Skeletal muscle tissue (tissue), 4 donors: ENCODE results near the gene SLC26A1. TPM values are rescaled to one million over a fixed set of nuclear protein-coding genes. Genes with fewer than 3 reads are reported as not detected.

Experiments used
- H3K27ac ChIP-seq: one replicate; pipeline ENCODE4 v1.7.0; 2013; ENCODE audit warnings: mild to moderate bottlenecking, low read depth, low read length, inconsistent platforms
- H3K27me3 ChIP-seq, 3 donors: one replicate each; pipeline ENCODE4 v1.7.0; 2013; ENCODE audit warnings: low read length in 3 of 3; ENCODE audit not compliant: control insufficient read depth in 3 of 3, insufficient read depth in 3 of 3
- H3K36me3 ChIP-seq, 3 donors: one replicate each; pipeline ENCODE4 v1.7.0; 2013; ENCODE audit warnings: low read length in 3 of 3; ENCODE audit not compliant: control insufficient read depth in 3 of 3, insufficient read depth in 3 of 3
- H3K4me1 ChIP-seq, 3 donors: one replicate each; pipeline ENCODE4 v1.7.0; 2013; ENCODE audit warnings: low read length in 3 of 3, mild to moderate bottlenecking in 3 of 3; ENCODE audit not compliant: control insufficient read depth in 3 of 3, insufficient read depth in 3 of 3
- H3K4me3 ChIP-seq, 3 donors: one replicate each; pipeline ENCODE4 v1.7.0; 2013; ENCODE audit warnings: low read length in 3 of 3
- H3K9ac ChIP-seq, 3 donors: one replicate each; pipeline ENCODE4 v1.7.0; 2013; ENCODE audit warnings: low read length in 3 of 3, mild to moderate bottlenecking in 3 of 3, moderate library complexity in 2 of 3, low read depth in 1 of 3
- H3K9me3 ChIP-seq, 3 donors: one replicate each; pipeline ENCODE4 v1.7.0; 2013; ENCODE audit warnings: low read length in 3 of 3; ENCODE audit not compliant: control insufficient read depth in 3 of 3
- total RNA-seq: library from RNA; depleted of rRNA; stranded (reverse); fragments of >200 nt; gene quantifications from one replicate; pipeline ENCODE4 v1.2.3, GENCODE V29; 2014
- donor health status: Osteomylitis.

The SLC26A1 gene
- total RNA-seq, 1 donor from 2014 or later: not detected

DNA sequence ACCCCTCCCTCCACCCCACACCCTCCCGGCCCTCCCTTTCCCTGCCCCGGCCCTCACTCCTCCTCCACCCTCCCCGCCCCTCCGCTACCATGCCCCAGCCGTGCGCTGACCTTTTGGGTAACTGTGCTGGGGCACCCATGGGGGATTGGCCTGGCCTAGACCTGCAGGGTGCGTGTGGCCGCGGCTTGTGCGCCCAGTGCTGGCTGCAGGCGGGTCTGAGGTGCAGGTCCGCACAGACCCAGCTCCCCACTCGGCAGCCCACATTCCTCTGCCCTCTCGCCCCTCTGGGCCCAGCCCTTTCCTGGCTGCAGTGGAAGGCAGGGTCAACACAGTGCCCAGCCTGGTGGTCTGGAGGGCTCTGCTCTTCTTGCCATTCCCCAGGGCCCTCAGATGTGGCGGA lies 42.9 kb upstream of the SLC26A1 start:
- Histone ChIP-seq H3K36me3 (no peaks in the 10 kb centered on the region), H3K9ac (no peak overlapping the region), H3K27me3 (peaks cover 39 to 70% (median 49%) of the 10 kb centered on the region in 3 donors), H3K27ac (no peak overlapping the region), H3K4me1 (peaks cover 12 to 30% (median 15%) of the 10 kb centered on the region in 3 donors), H3K9me3 (no peaks in the 10 kb centered on the region), H3K4me3 (no peak overlapping the region)

DNA sequence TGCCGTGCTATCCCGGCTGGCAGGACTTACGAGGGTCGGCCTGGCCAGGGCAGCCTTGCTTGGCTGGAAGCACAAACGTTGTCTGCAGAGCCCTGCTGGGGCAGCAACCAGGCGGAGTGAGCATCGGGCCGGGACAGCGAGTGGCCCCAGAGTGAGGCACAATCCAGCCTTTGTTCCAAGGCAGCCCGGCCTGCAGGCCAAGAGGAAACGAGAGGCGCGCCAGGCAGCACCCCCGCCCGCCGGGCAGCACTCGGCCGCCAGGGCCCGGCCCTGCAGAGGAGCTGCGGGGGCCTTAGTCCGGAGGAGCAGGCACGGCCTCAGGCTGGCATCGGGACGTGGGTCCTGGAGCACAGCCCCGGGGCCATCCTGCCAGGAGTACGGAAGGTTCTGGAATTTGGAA lies 42.3 kb upstream of the SLC26A1 start:
- Histone ChIP-seq H3K9me3 (no peaks in the 10 kb centered on the region), H3K4me3 (no peak overlapping the region), H3K4me1 (peaks cover 12 to 28% (median 15%) of the 10 kb centered on the region in 3 donors), H3K36me3 (no peaks in the 10 kb centered on the region), H3K9ac (peak overlapping the region in 1 of 3 donors; percentile 25), H3K27me3 (peaks cover 37 to 70% (median 49%) of the 10 kb centered on the region in 3 donors), H3K27ac (no peak overlapping the region)

DNA sequence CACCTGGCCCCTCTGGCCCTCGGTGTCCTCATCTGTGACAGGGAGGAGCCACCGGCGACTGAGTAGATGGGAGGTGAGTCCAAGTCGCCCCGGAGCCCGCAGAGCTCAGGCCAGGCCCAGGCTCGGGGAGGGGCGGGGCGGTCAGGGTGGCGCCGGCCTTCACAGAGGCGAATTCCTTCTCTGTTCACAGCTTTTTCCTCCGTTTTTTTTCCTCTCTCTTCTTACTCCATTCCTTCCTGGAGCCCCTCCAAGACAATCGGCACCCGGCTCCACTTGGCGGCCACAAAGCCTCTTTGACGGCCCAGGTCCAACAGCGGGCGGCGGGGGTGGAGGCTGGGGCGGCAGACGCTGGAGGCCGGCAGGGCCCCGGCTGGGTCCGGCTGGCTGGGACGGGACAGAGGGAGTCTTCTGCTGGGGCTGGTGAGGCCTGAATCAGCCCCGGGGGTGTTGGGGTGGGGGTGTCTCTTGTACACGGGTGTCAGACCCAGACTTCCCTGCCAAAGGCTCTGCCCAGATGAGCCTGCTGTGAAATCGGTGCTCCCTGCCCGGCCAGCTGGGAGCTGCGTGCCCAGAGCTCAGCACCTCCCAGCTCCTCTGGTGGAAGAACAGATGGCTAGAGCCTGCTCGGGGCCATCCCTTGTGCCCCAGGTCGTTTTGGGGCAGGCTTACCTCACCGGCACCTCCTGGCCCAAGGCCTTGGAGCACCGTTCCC lies 40.8 kb upstream of the SLC26A1 start:
- H3K27ac ChIP-seq: no peak overlapping the region
- no peaks in the 10 kb centered on the region for H3K36me3 ChIP-seq
- H3K9ac ChIP-seq: peak overlapping the region in 1 of 3 donors; percentile 33
- H3K4me3 ChIP-seq: peak overlapping the region in 1 of 3 donors; percentile 29
- peaks cover 38 to 74% (median 44%) of the 10 kb centered on the region in 3 donors for H3K27me3 ChIP-seq
- peaks cover 5 to 17% (median 12%) of the 10 kb centered on the region in 3 donors for H3K4me1 ChIP-seq
- no peaks in the 10 kb centered on the region for H3K9me3 ChIP-seq

DNA sequence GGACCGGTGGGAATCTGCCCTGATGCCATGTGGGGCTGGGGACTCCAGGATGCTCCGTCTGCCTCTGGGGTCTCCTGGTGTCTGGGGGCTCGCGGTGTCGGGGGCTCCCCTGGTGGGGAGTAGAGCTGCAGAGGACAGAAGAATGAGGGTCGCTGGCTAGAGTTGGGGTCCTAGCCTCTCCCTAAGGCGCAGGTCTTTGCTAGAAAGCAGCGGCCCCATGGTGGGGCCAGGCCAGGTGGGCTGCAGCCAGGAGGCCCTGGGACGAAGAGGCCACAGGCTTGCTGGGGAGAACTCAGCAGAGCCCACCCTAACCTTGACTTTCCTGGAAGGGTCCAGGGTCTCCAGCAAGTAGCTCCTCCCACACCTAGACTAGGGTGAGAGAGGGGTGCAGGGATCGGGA lies 39.7 kb upstream of the SLC26A1 start:
- H3K9me3 ChIP-seq: no peaks in the 10 kb centered on the region
- peaks cover 41 to 83% (median 43%) of the 10 kb centered on the region in 3 donors for H3K27me3 ChIP-seq
- H3K27ac ChIP-seq: no peak overlapping the region
- H3K4me3 ChIP-seq: no peak overlapping the region
- H3K4me1 ChIP-seq: peaks cover 5 to 16% (median 11%) of the 10 kb centered on the region in 3 donors
- H3K9ac ChIP-seq: no peak overlapping the region
- H3K36me3 ChIP-seq: no peaks in the 10 kb centered on the region

GRCh38 chr4:1031956-1032795 lies 39.0 kb upstream of the SLC26A1 start:
- no peak overlapping the region for H3K27ac ChIP-seq
- no peaks in the 10 kb centered on the region for H3K9me3 ChIP-seq
- peaks cover 41 to 81% (median 43%) of the 10 kb centered on the region in 3 donors for H3K27me3 ChIP-seq
- no peak overlapping the region for H3K4me3 ChIP-seq
- H3K9ac ChIP-seq: no peak overlapping the region
- peaks cover 5 to 16% (median 11%) of the 10 kb centered on the region in 3 donors for H3K4me1 ChIP-seq
- H3K36me3 ChIP-seq: no peaks in the 10 kb centered on the region

- no peaks in the 10 kb centered on the region for H3K36me3 ChIP-seq
- H3K9ac ChIP-seq: no peak overlapping the region
- H3K4me1 ChIP-seq: peaks cover 5 to 16% (median 11%) of the 10 kb centered on the region in 3 donors
- H3K27ac ChIP-seq: no peak overlapping the region
- no peaks in the 10 kb centered on the region for H3K9me3 ChIP-seq
- H3K27me3 ChIP-seq: peaks cover 37 to 74% (median 38%) of the 10 kb centered on the region in 3 donors
- H3K4me3 ChIP-seq: no peak overlapping the region
These were observed 38.1 kb upstream of the SLC26A1 start for GRCh38 chr4:1031346-1031745.

DNA sequence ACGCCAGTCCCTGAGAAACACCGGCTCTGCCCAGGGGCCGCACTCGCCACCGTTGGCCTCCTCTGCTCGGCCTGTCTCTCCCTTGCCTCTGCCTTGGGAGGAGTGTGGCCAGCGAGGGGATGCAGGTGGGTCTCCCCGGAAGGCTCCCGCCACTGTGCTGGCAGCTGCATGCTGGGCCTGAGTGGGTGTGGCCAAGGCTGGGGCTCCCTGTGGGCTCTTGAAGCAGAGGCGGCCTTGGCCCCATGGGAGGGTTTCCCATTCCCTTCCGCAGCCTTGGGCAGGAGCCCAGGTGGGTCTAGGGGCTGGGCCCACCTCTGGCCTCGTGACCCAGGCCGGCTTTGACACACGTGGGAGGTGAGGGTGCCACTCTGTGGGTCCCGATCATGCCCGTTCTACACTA lies 37.4 kb upstream of the SLC26A1 start:
- peaks cover 35 to 70% (median 38%) of the 10 kb centered on the region in 3 donors for H3K27me3 ChIP-seq
- H3K9me3 ChIP-seq: no peaks in the 10 kb centered on the region
- H3K36me3 ChIP-seq: peaks cover 0 to 6% (median 5%) of the 10 kb centered on the region in 3 donors
- no peak overlapping the region for H3K9ac ChIP-seq
- peaks cover 5 to 15% (median 12%) of the 10 kb centered on the region in 3 donors for H3K4me1 ChIP-seq
- H3K4me3 ChIP-seq: no peak overlapping the region
- no peak overlapping the region for H3K27ac ChIP-seq

DNA sequence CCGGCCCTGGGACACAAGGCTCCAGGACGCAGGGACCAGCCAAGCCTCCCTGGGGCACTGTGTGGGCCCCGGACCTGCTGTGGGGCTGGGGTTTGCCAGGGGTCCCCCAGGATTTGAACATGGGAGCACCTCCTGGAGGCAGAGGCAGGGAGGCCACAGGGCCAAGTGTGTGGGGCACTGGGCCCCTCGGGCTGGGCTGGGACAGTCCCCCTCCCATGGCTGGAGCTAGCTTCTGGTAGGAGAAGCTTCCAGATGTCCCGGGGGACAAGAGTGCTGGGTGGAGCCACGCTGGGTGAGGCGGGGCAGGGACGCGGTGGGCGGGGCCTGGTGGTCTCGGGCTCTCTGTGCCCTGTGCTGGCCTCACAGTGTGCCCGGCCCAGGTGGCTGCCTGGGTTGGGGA lies 36.8 kb upstream of the SLC26A1 start:
- H3K27me3 ChIP-seq: peaks cover 35 to 65% (median 38%) of the 10 kb centered on the region in 3 donors
- H3K36me3 ChIP-seq: peaks cover 0 to 10% (median 10%) of the 10 kb centered on the region in 3 donors
- H3K9me3 ChIP-seq: no peaks in the 10 kb centered on the region
- H3K9ac ChIP-seq: no peak overlapping the region
- H3K4me1 ChIP-seq: peaks cover 5 to 12% (median 12%) of the 10 kb centered on the region in 3 donors
- no peak overlapping the region for H3K27ac ChIP-seq
- H3K4me3 ChIP-seq: no peak overlapping the region

DNA sequence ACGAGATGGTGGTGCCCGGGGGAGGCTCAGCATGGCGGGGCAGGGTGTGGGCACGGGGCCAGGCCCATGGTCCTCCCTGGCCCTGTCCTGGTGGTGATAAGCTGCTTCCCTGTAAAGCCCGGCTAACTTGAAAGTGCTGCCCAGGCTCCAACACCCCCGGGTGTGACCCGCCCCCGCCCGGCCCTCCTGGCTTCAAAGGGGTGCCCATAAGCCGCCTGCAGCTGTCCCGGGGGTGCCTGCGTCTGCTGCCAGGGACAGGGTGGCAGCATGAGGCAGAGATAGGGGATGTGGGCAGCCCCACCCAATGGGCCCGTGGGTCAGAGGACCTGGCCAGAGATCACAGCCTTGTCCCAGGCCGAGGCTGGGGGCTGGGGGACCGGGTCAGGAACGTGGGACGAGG lies 36.3 kb upstream of the SLC26A1 start:
- Histone ChIP-seq H3K36me3 (peaks cover 0 to 11% (median 10%) of the 10 kb centered on the region in 3 donors), H3K4me3 (no peak overlapping the region), H3K27me3 (peaks cover 32 to 61% (median 38%) of the 10 kb centered on the region in 3 donors), H3K4me1 (peaks cover 5 to 12% (median 11%) of the 10 kb centered on the region in 3 donors), H3K27ac (no peak overlapping the region), H3K9me3 (no peaks in the 10 kb centered on the region), H3K9ac (no peak overlapping the region)
